ENCODE results near the gene KCNK1.
"Not testable (repeated sequence)": the region's sequence is repeated elsewhere in the genome, so short reads cannot be mapped to it uniquely, and the experiment has no call there.

KCNK1 gene

DNA sequence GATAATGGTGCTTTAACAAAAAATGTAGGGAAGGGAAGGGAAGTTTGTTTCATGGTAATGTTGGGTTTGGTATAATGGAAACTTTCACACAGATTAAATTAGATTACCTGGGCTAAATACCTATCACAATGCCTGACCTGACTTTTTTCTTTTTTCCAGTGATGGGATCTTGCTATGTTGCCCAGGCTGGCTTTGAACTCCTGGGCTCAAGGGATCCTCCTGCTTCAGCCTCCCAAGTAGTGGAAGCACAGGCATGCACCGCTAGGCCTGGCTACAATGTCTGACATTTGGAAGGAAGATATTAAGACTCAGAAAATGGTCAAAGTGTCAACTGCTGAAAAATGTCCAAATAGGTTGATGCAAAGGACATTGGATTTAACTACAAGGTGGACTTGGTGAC is 67.4 kb downstream of the KCNK1 start:
- Histone ChIP-seq H3K4me1 (ENCODE audit: insufficient read depth, low read length) (peaks cover 14% of the 10 kb centered on the region), H3K27ac (ENCODE audit: low read depth, low read length) (no peak overlapping the region), H3K36me3 (ENCODE audit: insufficient read depth, low read length) (no peaks in the 10 kb centered on the region), H3K9ac (ENCODE audit: low read depth, low read length) (no peak overlapping the region), H3K4me3 (ENCODE audit: low read length) (no peak overlapping the region), H3K27me3 (ENCODE audit: insufficient read depth, low read length) (no peaks in the 10 kb centered on the region), H3K9me3 (ENCODE audit: insufficient read depth, low read depth, low read length) (no peaks in the 10 kb centered on the region)
- WGBS, result 94% methylated on average over 1 of the region's 1 CpG

DNA sequence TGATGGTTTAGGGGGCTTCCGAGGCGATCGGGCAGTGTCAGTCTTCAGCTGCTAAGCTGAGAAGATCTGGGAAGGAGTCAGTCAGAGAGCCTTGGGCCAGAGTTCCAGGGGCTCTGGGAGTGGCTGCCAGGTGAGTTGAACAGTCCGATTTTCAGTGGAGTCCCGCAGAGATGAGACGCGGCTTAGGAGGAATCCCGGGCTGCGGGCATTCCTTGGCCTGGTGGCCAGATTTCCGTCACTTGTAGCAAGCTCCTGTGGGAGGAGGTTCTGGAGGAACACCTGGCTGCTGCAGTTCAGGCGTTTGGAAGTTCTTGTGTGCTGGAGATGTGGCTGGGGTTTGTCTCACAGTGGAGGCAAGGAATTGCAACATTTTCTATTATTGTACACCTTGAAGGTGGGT is 72.7 kb downstream of the KCNK1 start:
- H3K9ac ChIP-seq (ENCODE audit: low read depth, low read length); H3K4me3 ChIP-seq (ENCODE audit: low read length); H3K9me3 ChIP-seq (ENCODE audit: insufficient read depth, low read depth, low read length); H3K27ac ChIP-seq (ENCODE audit: low read depth, low read length); H3K36me3 ChIP-seq (ENCODE audit: insufficient read depth, low read length); H3K27me3 ChIP-seq (ENCODE audit: insufficient read depth, low read length): not testable (repeated sequence)
- WGBS, result 93% methylated on average over 11 of the region's 11 CpGs
- peaks cover 19% of the 10 kb centered on the region for H3K4me1 ChIP-seq (ENCODE audit: insufficient read depth, low read length)

DNA sequence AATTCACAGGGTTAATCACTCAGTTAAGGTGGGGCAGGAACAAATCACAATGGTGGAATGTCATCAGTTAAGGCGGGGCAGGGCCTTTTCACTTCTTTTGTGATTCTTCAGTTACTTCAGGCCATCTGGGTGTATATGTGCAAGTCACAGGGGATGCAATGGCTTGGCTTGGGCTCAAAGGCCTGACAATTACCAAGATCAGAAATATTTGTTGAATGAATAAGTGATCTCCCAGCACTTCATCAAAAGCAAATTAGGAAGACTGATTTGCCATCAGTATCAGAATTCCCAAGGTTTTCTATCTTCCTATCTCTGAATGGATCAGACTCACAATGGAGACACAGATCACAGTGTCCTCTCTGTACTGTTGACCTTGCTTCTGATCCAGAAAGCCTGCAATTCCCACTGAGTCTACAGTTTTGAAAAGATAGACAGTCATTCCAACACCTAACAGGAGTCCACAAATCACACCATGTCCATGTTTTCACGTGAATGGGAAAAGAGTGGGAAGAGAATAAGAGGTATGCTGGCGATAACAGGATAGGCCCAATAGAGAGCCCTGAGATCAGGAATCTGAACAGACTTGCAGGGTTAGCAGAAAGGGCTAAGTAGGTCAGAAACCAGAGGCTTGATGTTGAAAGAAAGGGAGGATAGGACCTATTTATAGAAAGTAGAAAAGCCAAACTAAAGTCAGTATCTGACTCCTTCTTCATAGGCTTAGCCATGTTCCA is 75.3 kb downstream of the KCNK1 start:
- H3K36me3 ChIP-seq (ENCODE audit: insufficient read depth, low read length), result no peaks in the 10 kb centered on the region
- H3K9ac ChIP-seq (ENCODE audit: low read depth, low read length), result no peak overlapping the region
- no peaks in the 10 kb centered on the region for H3K27me3 ChIP-seq (ENCODE audit: insufficient read depth, low read length)
- WGBS, result 84% methylated on average over 3 of the region's 3 CpGs
- H3K9me3 ChIP-seq (ENCODE audit: insufficient read depth, low read depth, low read length), result no peaks in the 10 kb centered on the region
- peaks cover 4% of the 10 kb centered on the region for H3K4me1 ChIP-seq (ENCODE audit: insufficient read depth, low read length)
- H3K27ac ChIP-seq (ENCODE audit: low read depth, low read length), result no peak overlapping the region
- no peak overlapping the region for H3K4me3 ChIP-seq (ENCODE audit: low read length)

DNA sequence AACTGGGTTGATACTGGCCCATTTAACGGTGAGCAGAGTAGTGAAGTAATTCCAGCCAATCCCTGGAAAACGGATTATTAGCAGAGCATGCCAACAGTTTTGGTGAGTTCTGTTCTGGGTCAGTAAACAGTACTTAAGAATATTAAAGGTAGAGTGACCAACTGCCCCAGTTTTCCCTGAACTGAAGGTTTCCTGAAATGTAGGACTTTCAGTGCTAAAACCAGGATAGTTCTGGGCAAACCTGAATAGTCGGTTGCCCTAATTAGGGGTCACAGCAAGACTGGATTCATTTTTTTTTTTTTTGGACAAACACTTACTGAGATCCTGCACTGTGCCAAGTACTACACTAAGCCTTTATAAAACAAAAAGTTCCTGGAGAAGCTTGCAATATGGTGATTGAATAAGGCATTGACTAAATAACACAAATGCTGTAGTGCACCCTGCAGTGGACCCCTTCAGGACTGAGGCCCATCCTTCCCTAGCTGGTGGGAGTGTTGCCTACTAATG is 75.9 kb downstream of the KCNK1 start:
- no peak overlapping the region for H3K4me3 ChIP-seq (ENCODE audit: low read length)
- no peaks in the 10 kb centered on the region for H3K9me3 ChIP-seq (ENCODE audit: insufficient read depth, low read depth, low read length)
- H3K36me3 ChIP-seq (ENCODE audit: insufficient read depth, low read length), result no peaks in the 10 kb centered on the region
- no peaks in the 10 kb centered on the region for H3K27me3 ChIP-seq (ENCODE audit: insufficient read depth, low read length)
- H3K27ac ChIP-seq (ENCODE audit: low read depth, low read length), result no peak overlapping the region
- no peak overlapping the region for H3K9ac ChIP-seq (ENCODE audit: low read depth, low read length)
- peaks cover 4% of the 10 kb centered on the region for H3K4me1 ChIP-seq (ENCODE audit: insufficient read depth, low read length)
- 93% methylated on average over 3 of the region's 3 CpGs for WGBS

DNA sequence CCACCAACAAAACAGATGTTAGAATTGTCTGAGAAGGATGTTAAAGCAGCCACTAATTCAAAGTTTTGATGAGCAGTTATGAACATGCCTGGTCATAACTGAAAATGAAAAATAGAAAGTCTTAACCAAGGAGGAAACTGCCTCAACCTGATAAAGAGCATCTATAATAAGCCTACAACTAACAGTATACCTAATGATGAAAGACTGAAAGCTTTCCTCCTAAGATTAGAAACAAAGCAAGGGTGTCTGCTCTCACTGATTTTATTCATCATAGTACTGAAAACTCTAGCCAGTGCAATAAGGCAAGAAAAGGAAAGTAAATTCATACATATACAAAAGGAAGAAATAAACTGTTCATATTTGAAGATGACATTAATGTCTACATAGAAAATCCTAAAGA is 82.0 kb downstream of the KCNK1 start:
- Histone ChIP-seq H3K9ac (ENCODE audit: low read depth, low read length) (no peak overlapping the region), H3K27me3 (ENCODE audit: insufficient read depth, low read length) (no peaks in the 10 kb centered on the region), H3K27ac (ENCODE audit: low read depth, low read length) (no peak overlapping the region), H3K4me3 (ENCODE audit: low read length) (no peak overlapping the region), H3K9me3 (ENCODE audit: insufficient read depth, low read depth, low read length) (0 out of 2 replicates have a peak, but pooled peaks cover 3% of the 10 kb centered on the region), H3K36me3 (ENCODE audit: insufficient read depth, low read length) (no peaks in the 10 kb centered on the region), H3K4me1 (ENCODE audit: insufficient read depth, low read length) (no peaks in the 10 kb centered on the region)

DNA sequence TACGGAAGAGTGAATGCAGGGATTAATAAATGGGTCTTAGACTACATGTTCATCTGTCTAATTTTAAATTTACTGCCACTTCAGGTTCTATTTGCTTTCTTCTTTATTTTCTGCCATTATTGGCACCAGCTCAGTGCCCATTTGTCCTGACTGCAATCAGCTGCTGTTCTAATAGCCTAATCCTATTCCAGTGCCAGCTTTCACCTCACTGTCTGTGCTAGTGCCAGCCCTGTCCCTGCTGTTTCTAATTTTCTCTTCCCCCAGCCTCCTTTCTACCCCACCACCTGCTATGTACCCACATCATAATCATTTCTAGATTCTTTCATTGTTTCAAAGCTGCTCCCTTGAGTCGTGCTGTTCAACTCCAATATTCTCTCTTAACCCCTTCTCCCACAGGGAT is 86.4 kb downstream of the KCNK1 start:
- 0 out of 2 replicates have a peak, but pooled peaks cover 3% of the 10 kb centered on the region for H3K9me3 ChIP-seq (ENCODE audit: insufficient read depth, low read depth, low read length)
- no peak overlapping the region for H3K27ac ChIP-seq (ENCODE audit: low read depth, low read length)
- H3K36me3 ChIP-seq (ENCODE audit: insufficient read depth, low read length), result no peaks in the 10 kb centered on the region
- H3K4me1 ChIP-seq (ENCODE audit: insufficient read depth, low read length), result peaks cover 4% of the 10 kb centered on the region; the same call in 1 of the 2 replicates
- no peak overlapping the region for H3K4me3 ChIP-seq (ENCODE audit: low read length)
- no peak overlapping the region for H3K9ac ChIP-seq (ENCODE audit: low read depth, low read length)
- WGBS, result 97% methylated on average over 2 of the region's 2 CpGs
- no peaks in the 10 kb centered on the region for H3K27me3 ChIP-seq (ENCODE audit: insufficient read depth, low read length)

DNA sequence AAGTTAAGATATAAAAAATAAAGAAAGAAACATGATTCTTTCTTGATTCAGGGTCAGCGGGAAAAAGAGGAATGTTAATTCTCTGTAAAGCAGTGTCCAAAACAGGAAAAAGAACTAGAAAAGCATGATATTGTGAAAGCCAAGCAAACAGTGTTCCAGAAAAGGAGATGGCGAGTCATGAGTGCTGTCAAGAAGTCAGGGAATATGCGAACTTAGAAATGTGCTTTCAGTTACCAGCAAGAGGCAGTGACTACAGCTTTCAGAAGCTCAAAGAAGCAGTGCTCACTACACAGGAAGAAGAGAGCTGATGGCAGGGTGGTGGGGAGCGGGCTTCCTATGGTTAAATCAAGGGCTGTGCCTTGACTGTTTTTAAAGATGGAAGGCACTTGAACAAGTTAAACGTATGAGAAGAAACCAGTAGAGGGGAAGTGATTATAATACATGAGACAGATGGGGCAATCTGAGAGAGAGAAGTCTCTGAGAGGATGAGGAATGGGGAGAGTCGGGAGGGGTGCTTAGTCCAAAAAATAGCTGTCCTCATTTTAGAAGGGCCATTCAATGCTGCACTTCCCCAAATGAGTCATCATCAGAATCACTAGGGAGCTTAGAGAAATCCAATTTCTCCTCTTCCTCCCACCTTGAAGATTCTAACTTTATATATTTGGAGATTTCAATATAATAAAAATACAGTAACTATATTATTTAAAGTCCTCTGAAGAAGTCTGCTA is 90.4 kb downstream of the KCNK1 start:
- Histone ChIP-seq H3K4me3 (ENCODE audit: low read length) (no peak overlapping the region), H3K9ac (ENCODE audit: low read depth, low read length) (no peak overlapping the region), H3K9me3 (ENCODE audit: insufficient read depth, low read depth, low read length) (no peaks in the 10 kb centered on the region), H3K4me1 (ENCODE audit: insufficient read depth, low read length) (peaks cover 13% of the 10 kb centered on the region; the same call in 1 of the 2 replicates), H3K27ac (ENCODE audit: low read depth, low read length) (no peak overlapping the region), H3K27me3 (ENCODE audit: insufficient read depth, low read length) (no peaks in the 10 kb centered on the region), H3K36me3 (ENCODE audit: insufficient read depth, low read length) (no peaks in the 10 kb centered on the region)
- 82% methylated on average over 6 of the region's 6 CpGs for WGBS

DNA sequence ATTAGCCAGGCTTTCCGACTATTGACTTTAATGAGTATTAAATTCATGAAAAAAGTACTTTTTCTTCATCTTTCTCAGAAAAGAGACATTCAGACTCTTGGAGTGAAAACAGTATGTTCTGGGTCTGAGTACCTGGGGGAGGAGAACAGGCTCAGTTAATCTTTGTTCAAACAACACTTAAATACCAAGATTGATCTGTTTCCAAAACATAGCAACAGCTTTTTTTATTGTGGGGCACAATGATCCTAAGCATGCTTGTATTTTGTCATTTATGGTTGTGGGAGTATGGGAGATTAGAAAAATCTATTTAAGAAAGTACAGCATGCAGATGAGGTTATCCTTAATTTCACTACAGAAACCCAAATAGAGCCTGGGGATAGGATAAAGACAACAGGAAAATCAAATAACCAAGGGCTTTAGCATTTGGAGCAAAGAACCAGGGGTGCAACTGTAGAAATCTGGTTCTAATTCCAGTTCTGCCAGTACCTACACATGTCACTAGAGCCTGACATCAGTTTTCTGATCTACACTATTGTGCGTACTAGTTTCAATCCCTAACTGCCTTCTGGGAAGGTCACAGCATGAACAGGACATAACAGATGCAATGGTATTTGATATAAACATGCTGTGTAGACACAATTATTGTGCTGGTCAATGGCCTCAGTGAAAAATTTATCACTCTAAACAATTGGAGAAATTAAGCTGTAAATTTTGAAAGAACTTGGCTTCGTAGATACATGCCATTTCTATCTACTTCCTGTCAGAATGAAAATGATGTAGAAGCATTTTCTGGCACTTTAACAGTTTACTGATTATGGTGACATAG is 91.2 kb downstream of the KCNK1 start:
- no peak overlapping the region for H3K9ac ChIP-seq (ENCODE audit: low read depth, low read length)

DNA sequence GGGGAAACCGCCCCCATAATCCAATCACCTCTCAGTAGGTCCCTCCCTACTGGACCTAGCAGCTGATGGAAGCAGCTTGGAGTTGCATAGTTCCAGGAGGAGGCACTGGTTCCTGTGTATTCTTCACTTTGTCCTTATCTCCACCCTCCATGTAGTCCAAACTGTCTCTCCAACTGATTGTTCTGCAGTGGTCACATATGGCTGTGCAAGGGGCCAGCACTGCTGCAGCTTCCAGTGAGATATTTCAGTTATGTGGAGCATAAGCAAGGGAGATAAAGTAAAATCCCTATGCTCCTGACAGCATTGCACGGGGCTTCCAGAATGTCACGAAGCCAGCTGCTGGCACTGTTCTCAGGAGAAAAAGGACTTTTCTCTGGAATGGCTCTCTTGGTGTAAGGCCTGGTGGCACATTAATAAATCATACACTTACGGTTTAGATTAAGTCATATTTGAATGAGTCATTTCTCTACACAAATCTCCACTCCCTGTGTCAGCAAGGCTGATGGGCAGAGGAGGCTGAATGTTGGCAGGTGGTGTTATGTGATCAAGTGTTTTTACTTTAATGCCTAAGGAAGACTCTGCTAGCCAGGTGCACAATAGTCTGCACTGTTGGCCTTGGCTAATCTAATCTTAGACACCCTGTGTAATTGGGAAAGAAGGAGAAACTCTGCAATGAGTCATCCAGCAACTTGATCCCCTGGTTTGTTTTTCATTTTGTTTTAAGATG is 93.4 kb downstream of the KCNK1 start:
- Histone ChIP-seq H3K27ac (ENCODE audit: low read depth, low read length) (no peak overlapping the region), H3K36me3 (ENCODE audit: insufficient read depth, low read length) (no peaks in the 10 kb centered on the region), H3K27me3 (ENCODE audit: insufficient read depth, low read length) (no peaks in the 10 kb centered on the region), H3K9me3 (ENCODE audit: insufficient read depth, low read depth, low read length) (peaks cover 17% of the 10 kb centered on the region), H3K4me3 (ENCODE audit: low read length) (no peak overlapping the region), H3K4me1 (ENCODE audit: insufficient read depth, low read length) (peaks cover 13% of the 10 kb centered on the region; the same call in 1 of the 2 replicates), H3K9ac (ENCODE audit: low read depth, low read length) (no peak overlapping the region)
- WGBS, result 94% methylated on average over 3 of the region's 4 CpGs

More for the DNA sequence above, 91.2 kb downstream of the KCNK1 start:
- H3K36me3 ChIP-seq (ENCODE audit: insufficient read depth, low read length), result no peaks in the 10 kb centered on the region
- H3K27me3 ChIP-seq (ENCODE audit: insufficient read depth, low read length), result no peaks in the 10 kb centered on the region
- 89% methylated on average over 1 of the region's 3 CpGs for WGBS
- H3K4me3 ChIP-seq (ENCODE audit: low read length), result no peak overlapping the region
- peaks cover 13% of the 10 kb centered on the region; the same call in 1 of the 2 replicates for H3K4me1 ChIP-seq (ENCODE audit: insufficient read depth, low read length)
- peaks cover 4% of the 10 kb centered on the region for H3K9me3 ChIP-seq (ENCODE audit: insufficient read depth, low read depth, low read length)
- H3K27ac ChIP-seq (ENCODE audit: low read depth, low read length), result no peak overlapping the region

DNA sequence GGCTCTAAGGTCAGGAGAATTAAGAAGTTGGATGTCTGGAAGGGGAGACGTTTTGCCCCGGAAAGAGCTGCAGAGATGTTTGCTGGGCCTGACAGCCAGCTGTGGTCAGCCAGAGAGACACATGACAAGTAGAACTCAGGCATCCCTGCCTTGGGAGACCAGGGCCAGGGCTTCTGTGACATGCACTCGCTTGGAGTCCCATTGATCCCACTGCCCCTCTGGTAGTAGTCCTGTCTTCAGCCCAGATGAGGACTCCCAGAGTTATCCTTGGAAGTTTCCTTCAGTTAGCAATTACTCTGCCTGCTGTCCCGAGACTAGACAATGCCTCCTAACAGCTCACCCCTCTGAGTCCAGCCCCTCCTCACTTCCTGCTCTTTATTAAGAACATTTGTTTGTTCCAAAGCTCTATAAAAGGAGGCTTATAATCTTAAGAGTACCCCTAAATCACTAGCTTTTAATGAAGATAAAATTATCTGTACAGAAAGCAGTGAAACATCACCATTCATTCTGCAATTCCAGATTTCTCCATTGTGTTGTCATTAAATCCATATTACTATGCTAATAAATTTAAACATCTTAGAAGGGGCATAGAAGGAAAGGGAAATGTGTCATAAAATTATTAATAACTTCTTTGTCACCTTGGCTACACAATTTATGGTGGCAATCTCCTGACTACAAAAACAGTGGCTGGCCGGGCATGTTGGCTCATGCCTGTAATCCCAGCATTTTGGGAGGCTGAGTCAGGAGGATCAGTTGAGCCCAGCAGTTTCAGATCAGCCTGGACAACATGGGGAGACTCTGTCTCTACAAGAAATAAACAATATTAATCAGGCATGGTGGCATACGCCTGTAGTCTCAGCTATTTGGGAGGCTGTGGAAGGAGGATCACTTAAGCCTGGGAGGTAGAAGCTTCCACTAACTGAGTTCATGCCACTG is 94.2 kb downstream of the KCNK1 start:
- H3K9me3 ChIP-seq (ENCODE audit: insufficient read depth, low read depth, low read length), result peaks cover 17% of the 10 kb centered on the region
- 87% methylated on average over 6 of the region's 6 CpGs for WGBS
- H3K27me3 ChIP-seq (ENCODE audit: insufficient read depth, low read length), result no peaks in the 10 kb centered on the region
- H3K9ac ChIP-seq (ENCODE audit: low read depth, low read length), result no peak overlapping the region
- no peaks in the 10 kb centered on the region for H3K36me3 ChIP-seq (ENCODE audit: insufficient read depth, low read length)
- no peak overlapping the region for H3K4me3 ChIP-seq (ENCODE audit: low read length)
- H3K27ac ChIP-seq (ENCODE audit: low read depth, low read length), result no peak overlapping the region
- H3K4me1 ChIP-seq (ENCODE audit: insufficient read depth, low read length), result peaks cover 13% of the 10 kb centered on the region; the same call in 1 of the 2 replicates

Data from HUES64 (cell line).